GM18868 (cell line): Measurements from ENCODE around the gene FKBP9.
"Not testable (repeated sequence)": the region's sequence is repeated elsewhere in the genome, so short reads cannot be mapped to it uniquely, and the experiment has no call there.

Source experiments
- ATAC-seq: cut with Tn5 transposase; IDR thresholded peaks from one replicate; pipeline ENCODE4 v1.9.1; 2021; ENCODE audit warnings: mild to moderate bottlenecking, moderate library complexity; ENCODE audit not compliant: unreplicated experiment

Gene FKBP9, protein sequence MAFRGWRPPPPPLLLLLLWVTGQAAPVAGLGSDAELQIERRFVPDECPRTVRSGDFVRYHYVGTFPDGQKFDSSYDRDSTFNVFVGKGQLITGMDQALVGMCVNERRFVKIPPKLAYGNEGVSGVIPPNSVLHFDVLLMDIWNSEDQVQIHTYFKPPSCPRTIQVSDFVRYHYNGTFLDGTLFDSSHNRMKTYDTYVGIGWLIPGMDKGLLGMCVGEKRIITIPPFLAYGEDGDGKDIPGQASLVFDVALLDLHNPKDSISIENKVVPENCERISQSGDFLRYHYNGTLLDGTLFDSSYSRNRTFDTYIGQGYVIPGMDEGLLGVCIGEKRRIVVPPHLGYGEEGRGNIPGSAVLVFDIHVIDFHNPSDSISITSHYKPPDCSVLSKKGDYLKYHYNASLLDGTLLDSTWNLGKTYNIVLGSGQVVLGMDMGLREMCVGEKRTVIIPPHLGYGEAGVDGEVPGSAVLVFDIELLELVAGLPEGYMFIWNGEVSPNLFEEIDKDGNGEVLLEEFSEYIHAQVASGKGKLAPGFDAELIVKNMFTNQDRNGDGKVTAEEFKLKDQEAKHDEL

DNA sequence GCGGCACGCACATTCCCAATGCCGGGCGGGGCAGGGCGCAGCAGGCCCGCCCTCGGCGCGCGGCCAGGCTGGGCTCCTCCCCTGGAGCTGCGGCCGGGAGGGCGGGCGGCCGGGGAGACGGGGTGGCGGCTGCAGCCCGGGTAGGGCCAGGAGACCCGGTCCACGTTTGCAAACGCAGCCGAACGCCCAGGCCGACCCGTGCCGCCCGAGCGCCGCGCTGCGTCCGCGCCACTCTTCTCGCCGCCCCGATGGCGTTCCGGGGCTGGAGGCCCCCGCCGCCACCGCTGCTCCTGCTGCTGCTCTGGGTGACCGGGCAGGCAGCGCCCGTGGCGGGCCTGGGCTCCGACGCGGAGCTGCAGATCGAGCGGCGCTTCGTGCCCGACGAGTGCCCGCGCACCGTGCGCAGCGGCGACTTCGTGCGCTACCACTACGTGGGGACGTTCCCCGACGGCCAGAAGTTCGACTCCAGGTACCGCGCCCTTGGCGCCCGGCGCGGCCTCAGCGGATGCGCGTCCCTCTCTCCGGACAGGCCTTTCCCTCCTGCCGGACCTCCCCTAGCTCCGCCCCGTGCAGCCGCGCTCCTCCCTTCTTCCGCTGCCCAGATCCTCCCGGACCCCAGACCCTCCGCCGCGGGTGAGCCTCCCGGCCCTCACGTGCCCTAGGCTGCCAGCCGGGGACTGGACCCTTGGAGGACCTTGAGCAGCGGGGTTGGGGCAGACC is at the start of gene FKBP9:
Gene FKBP9 (plus strand): TSS at position 115 of the 720 bp plus-strand sequence. CDS start 134 bp downstream, at position 249.
- peak; percentile 85 for ATAC-seq

DNA sequence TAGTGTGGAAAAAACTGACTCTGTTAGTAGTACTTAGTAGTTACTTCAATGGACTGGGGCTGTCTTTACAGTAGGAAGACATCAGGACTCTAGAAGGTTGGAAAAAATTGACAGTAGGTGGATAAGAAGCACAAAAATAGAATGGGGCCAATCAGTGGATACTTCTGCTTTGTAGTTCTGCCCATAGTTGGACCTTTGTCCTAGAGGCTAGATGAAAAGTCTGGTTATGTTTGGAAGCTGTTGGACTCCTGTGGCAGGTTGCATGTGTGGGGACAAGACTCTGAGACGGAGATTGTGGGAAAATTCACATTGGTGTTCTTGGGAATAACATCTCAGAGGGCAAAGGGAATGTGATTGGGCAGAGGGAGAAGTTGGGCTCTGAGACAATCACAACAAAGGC is 47.0 kb upstream of the FKBP9 start:
- no peak for ATAC-seq

DNA sequence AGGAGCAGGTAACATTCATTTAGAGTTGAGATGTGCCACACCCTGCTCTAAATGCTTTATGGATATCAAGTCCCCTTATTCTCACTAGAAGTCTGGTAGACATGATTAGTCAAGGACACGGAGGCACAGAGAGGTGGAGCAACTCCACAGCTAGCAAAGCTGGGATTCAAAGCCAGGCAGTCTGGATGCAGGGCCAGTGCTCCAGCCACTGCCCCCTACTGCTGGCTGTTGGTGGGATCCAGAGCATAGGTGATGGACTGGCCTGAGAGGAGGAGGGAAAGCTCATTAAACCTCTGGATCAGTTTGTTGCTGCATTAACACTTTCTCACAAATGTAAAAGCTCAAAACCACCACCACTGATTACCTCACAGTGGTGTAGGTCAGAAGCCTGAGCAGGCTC is 43.1 kb upstream of the FKBP9 start:
- ATAC-seq: no peak

DNA sequence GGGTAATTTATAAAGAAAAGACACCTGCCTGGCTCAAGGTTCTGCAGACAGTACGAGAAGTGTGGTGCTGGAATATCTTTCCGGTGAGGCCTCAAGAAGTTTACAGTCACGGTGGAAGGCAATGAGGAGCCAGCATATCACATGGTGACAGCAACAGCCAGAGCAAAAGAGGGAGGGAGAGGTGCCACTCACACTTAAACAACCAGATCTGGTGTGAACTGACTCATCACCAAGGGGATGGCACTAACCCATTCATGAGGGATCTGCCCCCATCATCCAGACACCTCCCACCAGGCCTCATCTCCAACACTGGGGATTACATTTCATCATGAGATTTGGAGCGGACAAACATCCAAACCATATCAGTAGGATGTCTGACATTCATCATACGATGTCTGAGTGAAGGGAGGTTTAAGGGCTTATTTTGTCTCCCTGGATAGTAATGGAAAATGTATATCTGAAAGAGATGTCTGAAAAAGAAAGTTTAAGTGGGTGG is 42.2 kb upstream of the FKBP9 start:
- ATAC-seq: no peak

DNA sequence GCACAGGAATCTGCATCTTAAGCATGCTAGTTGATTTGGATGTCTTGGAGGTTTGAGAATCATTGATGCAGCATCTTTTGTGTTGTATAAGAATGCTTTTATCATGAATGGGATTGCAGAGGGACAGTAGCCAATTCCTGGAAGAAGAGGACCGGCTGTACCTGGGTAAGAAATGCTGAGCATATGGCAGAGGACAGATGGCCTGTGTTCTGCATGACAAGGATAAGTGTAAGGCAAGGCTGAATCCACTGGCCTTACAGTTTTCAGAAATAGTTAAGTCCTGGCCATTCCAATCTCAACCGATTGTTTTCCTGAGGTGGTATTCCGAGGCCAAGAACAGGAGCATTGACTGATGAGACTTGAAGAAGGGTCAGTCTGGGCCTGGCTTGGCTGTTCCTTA is 41.2 kb upstream of the FKBP9 start:
- no peak for ATAC-seq

DNA sequence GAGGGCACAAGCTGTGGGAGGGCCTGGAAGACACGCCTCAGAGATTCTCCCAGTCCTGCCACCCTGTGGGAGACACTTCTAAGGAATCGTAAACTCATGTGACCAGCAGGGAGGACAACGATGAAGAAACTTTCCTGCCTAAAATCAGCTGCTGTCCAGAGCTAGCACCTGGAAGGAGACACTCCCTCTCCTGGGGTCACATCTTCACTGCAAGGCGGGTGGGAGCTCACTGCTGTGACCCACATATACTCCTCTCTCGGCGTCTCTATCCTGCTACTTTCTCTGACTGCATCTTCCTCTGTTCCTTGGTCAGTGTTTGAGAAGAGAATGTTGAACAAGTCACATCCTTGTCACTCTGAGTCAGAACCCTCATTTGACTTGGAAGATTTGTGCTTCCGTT is 40.2 kb upstream of the FKBP9 start:
- not testable (repeated sequence) for ATAC-seq

DNA sequence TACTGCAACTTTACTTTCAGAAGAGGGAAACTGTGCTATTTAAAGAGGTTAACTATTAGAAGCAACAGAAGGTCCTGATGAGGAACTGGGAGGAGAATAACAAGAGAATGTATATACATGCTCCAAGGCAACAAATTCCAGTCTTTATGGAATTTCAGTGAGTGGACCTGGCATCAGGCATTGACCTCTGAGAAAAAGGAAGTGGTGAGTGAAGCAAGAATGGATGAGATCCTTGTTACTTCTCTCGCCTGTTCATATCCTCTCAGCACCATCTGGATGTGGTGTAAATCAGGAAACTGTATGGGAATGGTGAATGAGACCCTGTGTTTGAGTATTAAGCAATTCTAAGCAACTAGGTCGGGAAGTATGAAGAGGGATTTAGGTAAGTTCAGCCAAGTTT is 35.3 kb upstream of the FKBP9 start:
- no peak for ATAC-seq

DNA sequence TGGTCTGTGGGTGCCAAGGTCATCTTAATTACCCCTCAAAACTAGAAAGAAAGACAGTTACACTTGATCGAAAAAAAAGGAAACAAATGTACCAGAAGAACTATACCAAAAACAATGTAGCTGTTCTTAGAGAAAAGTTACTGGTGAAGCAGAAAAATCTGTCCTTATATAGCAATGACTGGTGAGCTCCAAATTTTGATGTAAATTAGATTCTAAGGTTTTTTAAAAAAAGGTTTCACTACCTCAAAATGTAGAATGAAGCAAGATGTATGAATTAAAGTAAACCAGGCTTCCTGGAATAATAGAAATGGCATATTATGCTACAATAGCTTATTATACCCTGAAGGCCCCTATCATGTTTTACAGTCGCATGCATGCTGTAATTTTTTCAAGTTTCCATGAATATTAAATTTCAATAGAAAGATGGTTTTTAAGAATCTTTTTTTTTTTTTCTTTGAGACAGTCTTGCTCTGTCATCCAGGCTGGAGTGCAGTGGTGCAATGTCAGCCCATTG is 28.4 kb upstream of the FKBP9 start:
- no peak for ATAC-seq

DNA sequence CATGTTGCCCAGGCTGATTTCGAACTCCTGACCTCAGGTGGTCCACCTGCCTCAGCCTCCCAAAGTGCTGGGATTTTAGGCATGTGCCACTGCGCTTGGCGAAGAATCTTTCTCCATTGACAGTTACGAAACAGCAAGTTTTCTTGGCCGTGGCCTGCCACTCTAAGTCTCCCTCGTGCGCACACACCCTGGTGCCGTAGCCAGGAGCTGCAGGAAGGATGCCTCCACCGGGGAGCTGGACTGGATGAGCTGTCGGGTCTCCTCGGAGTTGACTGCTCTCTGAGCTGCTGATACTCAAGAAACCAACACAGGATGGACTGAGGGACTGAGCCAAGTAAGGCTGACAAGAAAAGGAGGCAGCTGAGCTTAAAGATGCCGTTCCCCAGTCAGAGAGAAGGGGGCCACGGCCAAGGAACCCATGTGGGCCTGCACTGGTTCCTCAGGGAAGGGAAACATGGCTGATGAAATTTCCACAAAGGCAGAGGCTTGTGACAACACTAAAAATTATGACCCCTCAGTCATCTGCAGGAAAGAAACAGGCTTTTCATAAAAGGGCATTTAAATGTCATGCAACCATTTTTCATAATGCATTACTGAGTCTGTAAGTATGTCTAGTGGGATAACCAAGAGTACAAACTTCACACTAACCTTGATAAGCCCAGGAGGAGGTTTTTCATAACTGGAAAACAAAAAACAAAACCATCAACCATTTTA is 27.7 kb upstream of the FKBP9 start:
- ATAC-seq: no peak

DNA sequence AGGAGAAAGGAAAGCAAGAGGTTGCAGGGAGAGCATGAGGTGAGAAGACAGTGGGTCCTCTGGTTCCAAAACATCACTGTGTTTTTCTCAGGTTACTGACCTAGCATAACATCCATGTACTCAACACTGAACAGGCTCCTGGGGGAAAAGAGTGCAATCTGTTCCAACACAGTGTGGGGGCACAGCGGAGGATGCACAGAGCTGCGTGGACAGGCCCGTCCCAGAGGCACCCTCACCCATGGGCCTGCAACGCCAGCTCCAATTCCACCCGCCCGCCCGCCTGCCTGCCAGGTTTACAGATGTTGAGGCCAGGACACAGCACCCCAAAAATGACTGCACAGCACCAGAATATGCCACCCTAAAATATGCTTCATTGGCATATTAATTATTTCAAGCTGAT is 26.9 kb upstream of the FKBP9 start:
- no peak for ATAC-seq

DNA sequence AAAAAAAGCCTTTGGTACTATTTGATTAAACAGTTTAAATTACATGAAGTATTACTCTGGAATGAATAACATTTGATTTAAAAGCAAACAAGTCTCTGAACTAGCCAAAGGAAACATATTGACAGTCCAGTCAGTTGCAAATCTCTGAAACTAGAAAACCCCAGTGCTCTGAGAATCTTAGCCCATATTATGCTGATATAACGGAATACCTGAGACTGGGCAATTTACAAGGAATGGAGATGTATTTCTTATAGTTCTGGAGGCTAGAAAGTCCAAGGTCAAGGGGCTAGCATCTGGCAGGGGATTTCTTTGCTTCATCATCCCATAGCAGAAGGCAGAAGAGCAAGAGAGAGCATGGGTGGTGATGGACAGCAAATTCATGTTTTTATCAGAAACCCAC is 21.7 kb upstream of the FKBP9 start:
- ATAC-seq: no peak

DNA sequence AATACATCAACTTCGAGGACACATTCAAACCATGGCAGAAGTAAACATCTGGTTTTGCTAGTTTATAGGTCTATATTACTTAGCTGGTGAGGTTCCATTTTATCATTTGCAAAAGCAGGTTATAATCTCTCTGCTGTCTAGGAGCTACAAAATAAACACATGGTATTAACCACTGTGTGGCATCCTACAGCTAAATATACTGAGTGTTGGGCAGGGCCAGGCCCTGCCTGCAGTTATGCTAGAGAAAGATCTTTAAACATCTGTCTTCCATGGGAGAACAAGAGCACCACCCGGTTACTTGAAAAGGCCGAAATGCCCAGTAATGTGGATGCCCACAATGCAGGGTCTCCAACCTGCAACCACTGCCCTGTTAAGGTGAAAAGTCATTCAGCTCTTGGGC is 20.6 kb upstream of the FKBP9 start:
- ATAC-seq: no peak

DNA sequence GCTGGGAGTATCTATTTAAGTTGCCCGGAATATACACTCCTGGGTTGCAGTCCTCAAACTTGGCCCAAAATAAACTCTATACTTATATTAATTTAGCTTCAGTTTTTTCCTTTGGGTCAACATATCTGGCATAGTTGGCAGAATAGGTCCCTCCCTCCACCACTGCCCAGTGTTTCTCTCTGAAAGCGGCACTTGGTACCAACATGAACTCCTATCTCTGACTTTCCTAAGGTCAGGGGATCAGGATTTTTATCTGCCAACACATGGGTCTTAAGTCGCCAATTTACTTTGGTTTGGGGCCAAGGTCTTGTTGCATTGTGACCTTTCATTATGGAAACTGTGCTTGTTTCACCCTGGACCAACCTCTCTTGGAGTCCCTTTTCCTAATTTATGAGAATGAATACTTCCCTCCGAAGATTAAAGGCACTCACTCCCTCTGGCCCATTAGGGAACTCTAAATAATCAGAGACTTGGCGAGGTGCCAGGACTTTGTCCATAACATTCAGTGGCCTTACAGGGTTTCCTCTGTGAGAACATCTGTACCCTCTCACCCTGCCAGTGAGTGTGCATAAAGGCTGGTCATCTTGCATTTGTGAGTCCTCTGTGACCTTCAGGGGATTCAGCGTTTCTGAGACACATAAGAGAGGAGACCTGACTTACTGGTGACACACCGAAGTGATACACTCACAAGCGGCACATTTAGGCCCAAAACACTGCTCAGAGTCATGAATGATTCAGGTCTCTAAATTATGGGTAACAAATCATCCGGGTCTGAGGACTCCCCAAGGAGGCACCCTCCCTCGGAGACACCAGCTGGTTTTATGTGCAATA is 19.7 kb upstream of the FKBP9 start:
- no peak for ATAC-seq

DNA sequence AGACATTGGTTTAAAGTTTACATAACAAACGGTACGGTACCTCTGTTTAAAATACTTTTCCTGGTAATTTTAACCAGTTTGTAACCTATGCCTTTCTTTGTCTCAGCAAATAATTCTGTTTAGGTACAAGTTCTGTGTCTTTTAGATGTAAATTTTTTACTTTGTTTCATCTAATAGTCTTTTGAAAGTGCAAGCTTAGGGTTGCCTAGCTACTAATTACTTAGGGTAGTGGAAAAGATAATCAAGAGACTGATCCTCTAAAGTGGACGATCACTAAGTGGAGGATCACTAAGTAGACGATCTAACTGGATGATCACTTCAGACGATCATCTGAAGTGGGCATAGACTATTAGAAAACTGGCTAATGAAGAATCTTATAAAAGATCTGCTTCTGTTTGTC is 16.1 kb upstream of the FKBP9 start:
- ATAC-seq: no peak

DNA sequence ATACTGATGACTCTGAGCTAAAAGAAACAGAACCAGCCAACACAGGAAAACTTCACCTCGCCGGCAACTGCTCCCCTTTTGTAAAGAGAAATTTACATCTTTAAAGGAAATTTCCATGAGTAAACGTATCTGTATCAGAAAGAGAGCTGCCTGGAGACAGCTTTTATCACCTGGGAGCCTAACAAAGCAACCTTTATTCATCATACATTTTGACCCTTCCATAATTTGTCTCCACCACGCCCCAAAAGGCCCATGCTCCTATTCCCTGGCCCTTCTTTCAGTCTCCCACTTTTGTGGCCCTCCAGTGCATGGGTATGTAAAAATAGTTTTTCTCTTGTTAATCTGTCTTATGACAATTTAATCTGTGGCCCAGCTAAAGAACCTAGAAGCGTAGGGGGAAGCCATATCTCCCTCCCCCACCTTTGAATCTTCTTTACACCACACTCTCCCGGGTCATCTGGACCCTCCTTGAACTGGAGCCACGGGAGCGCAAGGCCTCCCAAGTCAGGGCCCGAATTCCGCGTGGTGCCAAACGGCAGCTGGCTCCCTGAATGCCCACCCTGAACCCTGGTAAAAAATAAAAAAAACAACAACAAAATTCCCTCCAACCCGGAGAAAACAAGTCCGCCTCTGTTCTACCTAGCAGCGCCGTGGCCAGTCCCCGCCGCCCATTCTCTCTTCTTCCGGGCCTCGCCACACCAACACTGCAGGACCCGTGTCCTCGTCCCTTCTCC is 15.4 kb upstream of the FKBP9 start:
- ATAC-seq: peak; percentile 2

DNA sequence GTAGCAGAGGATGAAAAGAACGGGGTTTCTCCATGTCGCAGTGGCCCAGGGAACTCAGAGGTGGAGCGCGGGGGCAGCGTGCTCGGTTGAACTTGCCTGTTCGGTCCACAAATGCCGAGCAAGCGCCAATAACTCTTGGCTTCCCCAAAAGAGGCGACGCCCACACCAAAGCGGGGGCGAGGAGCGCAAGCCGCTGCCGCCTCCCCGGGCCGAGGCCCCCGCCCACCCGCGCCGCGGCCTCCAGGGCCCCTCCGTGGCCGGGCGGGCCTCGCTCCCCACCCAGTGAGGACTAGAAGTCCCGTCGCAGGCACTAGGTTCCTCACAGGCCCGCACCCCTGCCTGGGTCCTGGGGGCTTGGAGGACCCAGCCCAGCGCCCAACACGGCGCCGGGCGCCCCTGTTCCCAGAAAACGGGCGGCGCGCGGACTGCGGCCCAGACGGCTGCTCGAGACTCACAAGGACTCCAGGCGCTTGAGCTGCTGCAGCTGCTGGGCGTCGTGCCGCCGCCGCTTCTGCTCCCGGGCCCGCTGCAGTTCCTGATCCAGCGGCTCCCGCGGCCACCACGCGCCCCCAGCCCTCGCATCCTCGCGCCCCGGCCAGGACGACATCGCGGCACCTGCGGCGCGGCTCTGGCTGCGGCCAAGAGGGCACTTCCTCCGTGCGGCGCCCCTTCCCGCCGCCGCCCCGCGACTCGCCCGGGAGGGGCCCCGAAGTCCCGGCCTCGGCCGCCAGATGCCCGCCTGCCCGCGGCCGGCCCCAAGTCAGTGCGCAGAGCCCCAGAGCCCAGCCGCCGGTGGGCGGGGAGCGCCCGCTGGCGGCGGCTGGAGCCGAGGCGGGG is 14.6 kb upstream of the FKBP9 start:
- ATAC-seq: peak; percentile 86

DNA sequence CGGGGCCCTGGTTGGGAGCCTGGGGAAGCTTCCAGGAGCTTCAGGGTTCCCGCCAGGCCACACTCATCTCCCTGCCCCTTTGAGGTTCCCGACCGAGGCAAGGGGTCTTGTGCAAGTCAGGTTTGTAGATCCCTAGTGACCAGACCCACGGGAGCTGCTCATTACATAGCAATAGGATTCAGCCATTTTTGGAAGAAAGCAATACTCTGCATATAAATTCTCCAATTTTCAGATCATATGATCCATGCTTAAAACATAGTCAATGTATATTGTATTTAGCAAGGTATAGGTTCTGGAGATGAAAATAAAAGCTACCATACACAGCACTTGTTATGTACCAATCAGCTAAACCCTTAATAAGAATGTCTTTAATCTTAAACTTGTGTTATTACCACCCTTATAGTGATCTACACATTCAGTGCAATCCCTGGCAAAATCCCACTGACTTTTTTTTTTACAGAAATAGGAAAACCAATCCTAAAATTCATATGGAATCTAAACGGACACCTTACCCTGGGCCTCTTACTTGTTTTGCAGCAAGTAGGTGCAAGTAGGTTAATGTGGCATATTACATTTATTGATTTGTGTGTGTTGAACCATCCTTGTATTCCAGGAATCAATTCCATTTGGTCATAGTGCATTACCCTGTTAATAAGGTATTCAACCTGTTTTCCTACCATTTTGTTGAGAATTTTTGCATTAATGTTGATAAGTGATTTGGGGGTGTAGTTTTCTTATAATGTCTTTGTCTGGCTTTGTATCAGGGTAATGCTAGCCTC is 13.8 kb upstream of the FKBP9 start:
- no peak for ATAC-seq
